ENCODE measurements around the gene UPK3BL1. TPM values are rescaled to one million over a fixed set of nuclear protein-coding genes. Genes with fewer than 3 reads are reported as not detected.
"Not testable (repeated sequence)": the region's sequence is repeated elsewhere in the genome, so short reads cannot be mapped to it uniquely, and the experiment has no call there.

The UPK3BL1 gene
- polyA plus RNA-seq, 1 donor: 33.0 TPM

- not testable (repeated sequence) for H3K9me3 ChIP-seq (ENCODE audit: control insufficient read depth, low read depth, low read length); H3K36me3 ChIP-seq (ENCODE audit: control insufficient read depth, insufficient read depth, low read length); H3K27ac ChIP-seq (ENCODE audit: low read length); H3K27me3 ChIP-seq (ENCODE audit: control insufficient read depth, insufficient read depth, low read length); H3K4me1 ChIP-seq (ENCODE audit: control insufficient read depth, insufficient read depth, low read length)
- peak in 1 of 2 donors; percentile 82 for DNase-seq
- no CpG with 5 or more reads among the region's 63 CpGs for WGBS (ENCODE audit: insufficient coverage, low lambda C conversion rate)
- peak within 1 kb of the TSS; percentile 40 for H3K4me3 ChIP-seq (ENCODE audit: low read length)
These were observed 28.8 kb upstream of the UPK3BL1 start, which contains the start of gene POLR2J2 for GRCh38 chr7:102671166-102671955. TSS of gene POLR2J2 (minus strand) at chr7:102671663. CDS start at chr7:102671601, 62 bp downstream.

DNA sequence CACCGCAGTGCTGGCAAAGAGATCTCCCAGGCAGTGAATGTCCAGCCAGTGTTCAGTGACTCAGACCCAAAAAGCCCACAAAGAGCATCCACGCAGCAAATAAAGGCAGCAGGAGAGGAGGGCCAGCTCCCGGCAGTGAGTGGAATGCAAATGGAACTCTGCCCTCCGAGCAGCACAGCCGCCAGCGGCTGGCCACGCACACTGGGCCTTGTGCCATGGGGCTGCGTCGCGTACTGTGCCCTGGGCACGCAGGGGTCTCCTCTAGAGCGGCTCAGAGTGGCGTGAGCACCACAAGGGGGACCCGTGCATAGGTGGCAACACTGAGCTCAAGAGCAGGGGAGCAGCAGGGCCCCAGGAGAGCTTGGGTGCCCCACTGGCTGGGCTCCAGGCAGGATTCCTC lies 24.9 kb upstream of the UPK3BL1 start:
- not testable (repeated sequence) for DNase-seq; H3K4me3 ChIP-seq (ENCODE audit: low read length); H3K27ac ChIP-seq (ENCODE audit: low read length); H3K27me3 ChIP-seq (ENCODE audit: control insufficient read depth, insufficient read depth, low read length); H3K36me3 ChIP-seq (ENCODE audit: control insufficient read depth, insufficient read depth, low read length); H3K4me1 ChIP-seq (ENCODE audit: control insufficient read depth, insufficient read depth, low read length); H3K9me3 ChIP-seq (ENCODE audit: control insufficient read depth, low read depth, low read length)
- no CpG with 5 or more reads among the region's 14 CpGs for WGBS (ENCODE audit: insufficient coverage, low lambda C conversion rate)

DNA sequence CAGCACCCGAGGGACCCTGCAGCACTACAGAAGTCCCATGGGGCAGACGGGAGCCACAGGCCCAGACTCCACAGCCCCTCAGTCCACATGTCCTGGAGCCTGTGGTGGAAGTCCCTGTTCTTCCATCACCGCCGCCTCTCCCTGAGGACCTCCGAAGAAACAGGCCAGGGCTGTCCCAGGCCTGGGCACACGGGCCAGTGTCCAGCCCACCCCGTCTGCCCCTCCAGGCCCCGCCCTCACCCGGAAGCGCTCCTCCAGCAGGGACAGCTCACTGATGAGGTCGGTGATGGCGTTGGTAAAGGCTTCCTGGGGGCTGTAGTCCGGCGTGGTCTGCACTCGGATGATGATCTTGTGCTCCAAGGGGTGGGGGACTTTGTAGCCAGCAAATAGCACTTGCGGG lies 24.3 kb upstream of the UPK3BL1 start:
- H3K9me3 ChIP-seq (ENCODE audit: control insufficient read depth, low read depth, low read length); DNase-seq; H3K36me3 ChIP-seq (ENCODE audit: control insufficient read depth, insufficient read depth, low read length); H3K4me1 ChIP-seq (ENCODE audit: control insufficient read depth, insufficient read depth, low read length); H3K27me3 ChIP-seq (ENCODE audit: control insufficient read depth, insufficient read depth, low read length); H3K27ac ChIP-seq (ENCODE audit: low read length); H3K4me3 ChIP-seq (ENCODE audit: low read length): not testable (repeated sequence)
- WGBS (ENCODE audit: insufficient coverage, low lambda C conversion rate): no CpG with 5 or more reads among the region's 16 CpGs

DNA sequence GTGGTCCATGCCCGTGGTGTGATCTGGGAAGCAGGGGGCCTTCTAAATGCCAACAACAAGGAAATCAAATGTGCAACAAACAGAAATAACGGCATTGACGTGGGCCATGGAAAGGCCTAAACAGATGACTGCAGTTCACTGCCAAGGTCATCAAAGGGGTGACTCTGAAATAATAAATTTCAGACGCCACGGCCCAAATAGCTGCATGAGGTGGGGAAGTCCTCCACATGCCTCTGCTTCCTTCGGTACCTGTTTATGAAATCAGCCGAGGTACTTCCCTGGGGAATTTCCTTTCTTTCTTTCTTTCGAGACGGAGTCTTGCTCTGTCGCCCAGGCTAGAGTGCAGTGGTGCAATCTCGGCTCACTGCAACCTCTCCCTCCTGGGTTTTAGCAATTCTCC lies 22.2 kb upstream of the UPK3BL1 start:
- not testable (repeated sequence) for DNase-seq; H3K4me1 ChIP-seq (ENCODE audit: control insufficient read depth, insufficient read depth, low read length); H3K36me3 ChIP-seq (ENCODE audit: control insufficient read depth, insufficient read depth, low read length); H3K4me3 ChIP-seq (ENCODE audit: low read length); H3K27me3 ChIP-seq (ENCODE audit: control insufficient read depth, insufficient read depth, low read length); H3K9me3 ChIP-seq (ENCODE audit: control insufficient read depth, low read depth, low read length); H3K27ac ChIP-seq (ENCODE audit: low read length)
- WGBS (ENCODE audit: insufficient coverage, low lambda C conversion rate): no CpG with 5 or more reads among the region's 11 CpGs

- H3K4me3 ChIP-seq (ENCODE audit: low read length); H3K4me1 ChIP-seq (ENCODE audit: control insufficient read depth, insufficient read depth, low read length); DNase-seq; H3K27ac ChIP-seq (ENCODE audit: low read length); H3K9me3 ChIP-seq (ENCODE audit: control insufficient read depth, low read depth, low read length); H3K27me3 ChIP-seq (ENCODE audit: control insufficient read depth, insufficient read depth, low read length); H3K36me3 ChIP-seq (ENCODE audit: control insufficient read depth, insufficient read depth, low read length): not testable (repeated sequence)
- WGBS (ENCODE audit: insufficient coverage, low lambda C conversion rate): no CpG with 5 or more reads among the region's 4 CpGs
These were observed 7.3 kb upstream of the UPK3BL1 start, which contains the start of gene SPDYE2B for GRCh38 chr7:102649924-102650323. TSS of gene SPDYE2B (plus strand) at chr7:102650319. CDS start at chr7:102652349, 2,030 bp downstream.

- no CpG with 5 or more reads among the region's 7 CpGs for WGBS (ENCODE audit: insufficient coverage, low lambda C conversion rate)
- H3K27me3 ChIP-seq (ENCODE audit: control insufficient read depth, insufficient read depth, low read length); H3K4me1 ChIP-seq (ENCODE audit: control insufficient read depth, insufficient read depth, low read length); H3K36me3 ChIP-seq (ENCODE audit: control insufficient read depth, insufficient read depth, low read length); H3K9me3 ChIP-seq (ENCODE audit: control insufficient read depth, low read depth, low read length); H3K4me3 ChIP-seq (ENCODE audit: low read length); DNase-seq; H3K27ac ChIP-seq (ENCODE audit: low read length): not testable (repeated sequence)
These were observed 5.2 kb upstream of the UPK3BL1 start for GRCh38 chr7:102647813-102648212.

DNA sequence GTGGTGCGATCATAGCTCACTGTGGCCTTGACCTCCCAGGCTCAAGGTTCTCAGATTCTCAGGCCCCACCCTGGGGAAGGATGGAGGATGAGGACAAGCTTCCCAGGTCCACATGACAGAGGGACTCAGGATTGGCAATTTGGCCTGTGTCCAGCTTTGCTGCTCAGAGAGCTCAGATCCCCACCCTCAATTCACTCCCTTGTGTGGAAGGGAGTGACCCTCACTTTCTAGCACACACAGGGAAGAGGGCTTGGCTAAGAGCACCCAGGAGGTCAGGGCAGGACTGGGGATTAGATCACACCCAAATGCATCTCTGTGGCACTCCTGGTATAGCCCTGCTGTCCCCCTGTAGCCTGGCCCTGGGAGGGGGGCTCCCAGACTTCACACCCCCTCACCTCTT lies 813 bp upstream of the UPK3BL1 start:
- no CpG with 5 or more reads among the region's 1 CpG for WGBS (ENCODE audit: insufficient coverage, low lambda C conversion rate)
- H3K36me3 ChIP-seq (ENCODE audit: control insufficient read depth, insufficient read depth, low read length); H3K27me3 ChIP-seq (ENCODE audit: control insufficient read depth, insufficient read depth, low read length); H3K27ac ChIP-seq (ENCODE audit: low read length); H3K9me3 ChIP-seq (ENCODE audit: control insufficient read depth, low read depth, low read length); DNase-seq; H3K4me1 ChIP-seq (ENCODE audit: control insufficient read depth, insufficient read depth, low read length); H3K4me3 ChIP-seq (ENCODE audit: low read length): not testable (repeated sequence)

- no CpG with 5 or more reads among the region's 11 CpGs for WGBS (ENCODE audit: insufficient coverage, low lambda C conversion rate)
- not testable (repeated sequence) for DNase-seq; H3K27me3 ChIP-seq (ENCODE audit: control insufficient read depth, insufficient read depth, low read length); H3K9me3 ChIP-seq (ENCODE audit: control insufficient read depth, low read depth, low read length); H3K4me3 ChIP-seq (ENCODE audit: low read length); H3K4me1 ChIP-seq (ENCODE audit: control insufficient read depth, insufficient read depth, low read length); H3K27ac ChIP-seq (ENCODE audit: low read length); H3K36me3 ChIP-seq (ENCODE audit: control insufficient read depth, insufficient read depth, low read length)
These were observed 3.7 kb downstream of the UPK3BL1 start for GRCh38 chr7:102638848-102639247.

DNA sequence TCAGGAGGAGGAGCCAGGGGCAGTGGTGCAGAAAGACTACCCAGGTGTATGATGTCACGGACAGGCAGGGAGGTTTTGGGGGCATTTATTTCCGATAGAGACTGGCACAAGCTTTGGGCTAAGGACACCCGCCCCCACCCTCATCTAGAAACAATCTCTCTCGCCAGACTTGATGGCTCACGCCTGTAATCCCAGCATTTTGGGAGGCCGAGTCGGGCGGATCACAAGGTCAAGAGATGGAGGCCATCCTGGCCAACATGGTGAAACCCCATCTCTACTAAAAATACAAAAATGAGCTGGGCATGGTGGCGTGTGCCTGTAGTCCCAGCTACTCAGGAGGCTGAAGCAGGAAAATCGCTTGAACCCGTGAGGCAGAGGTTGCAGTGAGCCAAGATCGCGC lies 5.6 kb downstream of the UPK3BL1 start:
- H3K4me1 ChIP-seq (ENCODE audit: control insufficient read depth, insufficient read depth, low read length); H3K9me3 ChIP-seq (ENCODE audit: control insufficient read depth, low read depth, low read length); H3K4me3 ChIP-seq (ENCODE audit: low read length); H3K36me3 ChIP-seq (ENCODE audit: control insufficient read depth, insufficient read depth, low read length); H3K27ac ChIP-seq (ENCODE audit: low read length); H3K27me3 ChIP-seq (ENCODE audit: control insufficient read depth, insufficient read depth, low read length); DNase-seq: not testable (repeated sequence)
- WGBS (ENCODE audit: insufficient coverage, low lambda C conversion rate): no CpG with 5 or more reads among the region's 13 CpGs

DNA sequence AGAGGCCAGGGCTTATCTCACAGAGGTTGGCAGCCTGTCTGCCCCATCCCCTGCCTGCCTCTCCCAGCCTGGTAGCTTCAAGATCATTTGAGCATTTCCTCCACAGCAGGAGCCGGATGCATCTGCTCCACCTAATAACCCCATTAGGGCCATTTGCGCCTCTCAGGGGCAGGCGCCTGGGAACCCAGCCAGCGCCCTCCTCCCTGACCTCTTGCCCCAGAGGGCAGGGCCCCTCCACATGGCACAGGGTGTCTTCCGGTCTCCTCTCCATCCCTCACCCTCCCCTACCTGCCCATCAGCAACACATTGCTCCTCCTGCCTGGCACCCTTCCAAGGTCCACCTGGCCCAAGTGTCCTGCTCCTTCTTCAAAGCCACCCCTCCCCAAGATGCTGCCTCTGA lies 7.2 kb downstream of the UPK3BL1 start:
- no CpG with 5 or more reads among the region's 5 CpGs for WGBS (ENCODE audit: insufficient coverage, low lambda C conversion rate)
- H3K4me3 ChIP-seq (ENCODE audit: low read length); H3K27me3 ChIP-seq (ENCODE audit: control insufficient read depth, insufficient read depth, low read length); H3K27ac ChIP-seq (ENCODE audit: low read length); H3K36me3 ChIP-seq (ENCODE audit: control insufficient read depth, insufficient read depth, low read length); DNase-seq; H3K9me3 ChIP-seq (ENCODE audit: control insufficient read depth, low read depth, low read length); H3K4me1 ChIP-seq (ENCODE audit: control insufficient read depth, insufficient read depth, low read length): not testable (repeated sequence)

GRCh38 chr7:102634299-102634698 lies 8.3 kb downstream of the UPK3BL1 start:
- WGBS (ENCODE audit: insufficient coverage, low lambda C conversion rate): no CpG with 5 or more reads among the region's 6 CpGs
- not testable (repeated sequence) for DNase-seq; H3K36me3 ChIP-seq (ENCODE audit: control insufficient read depth, insufficient read depth, low read length); H3K9me3 ChIP-seq (ENCODE audit: control insufficient read depth, low read depth, low read length); H3K4me1 ChIP-seq (ENCODE audit: control insufficient read depth, insufficient read depth, low read length); H3K27ac ChIP-seq (ENCODE audit: low read length); H3K27me3 ChIP-seq (ENCODE audit: control insufficient read depth, insufficient read depth, low read length); H3K4me3 ChIP-seq (ENCODE audit: low read length)
